ENCODE data around the gene APOC4. TPM values are rescaled to one million over a fixed set of nuclear protein-coding genes. Genes with fewer than 3 reads are reported as not detected.

The APOC4 gene
- total and polyA plus RNA-seq, 2 experiments from 2014 or later = not detected

DNA sequence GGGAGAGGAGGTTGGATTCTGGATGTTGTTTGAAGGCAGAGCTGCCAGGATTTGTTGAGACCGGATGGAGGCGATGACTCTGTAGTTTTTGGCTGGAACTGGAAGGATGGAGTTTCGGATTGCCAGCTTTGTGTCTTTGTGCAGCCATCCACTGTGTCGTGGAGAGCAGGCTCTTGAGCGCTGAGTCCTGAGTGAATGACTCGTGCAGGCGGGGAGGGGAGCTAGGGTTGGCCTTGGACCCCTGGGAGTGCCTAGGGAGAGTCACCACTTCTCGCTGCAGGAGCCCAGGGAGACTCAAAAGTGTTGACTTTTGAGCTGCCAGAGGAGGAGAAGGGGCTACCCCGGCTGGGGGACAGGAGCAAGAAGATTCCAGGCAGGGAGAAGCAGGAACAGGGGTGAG, 47.1 kb upstream of the APOC4 start:
- no peaks in the 10 kb centered on the region for H3K27me3 ChIP-seq (replicated peaks; ENCODE audit: insufficient read depth)
- H3K9me3 ChIP-seq (ENCODE audit: low read depth) = no peaks in the 10 kb centered on the region
- no peak overlapping the region for H3K9ac ChIP-seq
- H3K79me2 ChIP-seq (ENCODE audit: insufficient read depth) = peaks cover 49% of the 10 kb centered on the region
- no peaks in the 10 kb centered on the region for H4K20me1 ChIP-seq (ENCODE audit: insufficient read depth)
- in situ Hi-C loops (cut with MboI) = no loop called here
- no peak overlapping the region for H2AFZ ChIP-seq
- H3K4me2 ChIP-seq (ENCODE audit: unreplicated experiment) = no peak overlapping the region
- H3F3A ChIP-seq (ENCODE audit: insufficient read depth) = peaks cover 2% of the 10 kb centered on the region
- H3K9me2 ChIP-seq (ENCODE audit: insufficient read depth) = no peaks in the 10 kb centered on the region
- 71 to 78% methylated on average over 9 of the region's 9 CpGs for WGBS, 2 experiments (ENCODE audit: low coverage in 1 of 2, low lambda C conversion rate in 2 of 2, missing lambda C conversion rate in 2 of 2)
- no peak overlapping the region for H3K4me3 ChIP-seq
- no peak overlapping the region for H3K27ac ChIP-seq
- peaks cover 5% of the 10 kb centered on the region for H3K4me1 ChIP-seq (ENCODE audit: insufficient read depth)
- no peak for TF ChIP-seq EZH2 (IDR thresholded peaks at IDR 0.05; ENCODE audit: insufficient read depth, poor library complexity, severe bottlenecking)
- TF ChIP-seq EZH2phosphoT487 (IDR thresholded peaks at IDR 0.05; ENCODE audit: insufficient read depth, low read depth) = no peak
- DNase-seq = no peak
- no peaks in the 10 kb centered on the region for H3K36me3 ChIP-seq (ENCODE audit: low read depth)

DNA sequence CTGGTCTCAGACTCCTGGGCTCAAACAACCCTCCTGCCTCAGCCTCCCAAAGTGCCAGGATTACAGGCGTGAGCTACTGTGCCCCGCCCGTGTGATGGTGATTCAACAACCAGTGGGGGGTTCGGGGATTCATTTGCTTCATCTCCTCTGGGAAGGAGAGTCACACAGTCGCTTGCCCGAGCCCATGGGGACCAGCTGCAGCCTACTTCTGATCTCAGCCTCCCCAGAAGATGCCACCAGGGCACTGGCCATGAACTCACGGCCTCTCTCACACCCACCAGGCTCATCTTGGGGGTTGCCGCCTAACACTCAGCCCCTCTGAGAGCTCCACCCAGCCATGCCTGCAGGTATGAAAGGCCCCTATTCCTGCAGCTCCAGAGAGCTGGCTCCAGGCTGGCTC, 44.2 kb upstream of the APOC4 start:
- no peaks in the 10 kb centered on the region; the same call in 1 of the 2 replicates for H3K36me3 ChIP-seq (ENCODE audit: low read depth)
- H4K20me1 ChIP-seq (ENCODE audit: insufficient read depth) = no peaks in the 10 kb centered on the region
- in situ Hi-C loops (cut with MboI) = no loop called here
- no peaks in the 10 kb centered on the region for H3K27me3 ChIP-seq (replicated peaks; ENCODE audit: insufficient read depth)
- H3K79me2 ChIP-seq (ENCODE audit: insufficient read depth) = peaks cover 31% of the 10 kb centered on the region
- 81 to 82% methylated on average over 7 to 8 of the region's 8 CpGs for WGBS, 2 experiments (ENCODE audit: low coverage in 1 of 2, low lambda C conversion rate in 2 of 2, missing lambda C conversion rate in 2 of 2)
- no peak overlapping the region for H3K4me2 ChIP-seq (ENCODE audit: unreplicated experiment)
- H3F3A ChIP-seq (ENCODE audit: insufficient read depth) = no peaks in the 10 kb centered on the region
- H3K27ac ChIP-seq = no peak overlapping the region
- no peak overlapping the region for H2AFZ ChIP-seq
- H3K4me1 ChIP-seq (ENCODE audit: insufficient read depth) = no peaks in the 10 kb centered on the region; the same call in 1 of the 2 replicates
- peak; percentile 10 for DNase-seq
- H3K9me3 ChIP-seq (ENCODE audit: low read depth) = no peaks in the 10 kb centered on the region
- no peak overlapping the region for H3K9ac ChIP-seq
- H3K9me2 ChIP-seq (ENCODE audit: insufficient read depth) = no peaks in the 10 kb centered on the region
- no peak for TF ChIP-seq EZH2 (IDR thresholded peaks at IDR 0.05; ENCODE audit: insufficient read depth, poor library complexity, severe bottlenecking)
- TF ChIP-seq EZH2phosphoT487 (IDR thresholded peaks at IDR 0.05; ENCODE audit: insufficient read depth, low read depth) = no peak
- no peak overlapping the region for H3K4me3 ChIP-seq

DNA sequence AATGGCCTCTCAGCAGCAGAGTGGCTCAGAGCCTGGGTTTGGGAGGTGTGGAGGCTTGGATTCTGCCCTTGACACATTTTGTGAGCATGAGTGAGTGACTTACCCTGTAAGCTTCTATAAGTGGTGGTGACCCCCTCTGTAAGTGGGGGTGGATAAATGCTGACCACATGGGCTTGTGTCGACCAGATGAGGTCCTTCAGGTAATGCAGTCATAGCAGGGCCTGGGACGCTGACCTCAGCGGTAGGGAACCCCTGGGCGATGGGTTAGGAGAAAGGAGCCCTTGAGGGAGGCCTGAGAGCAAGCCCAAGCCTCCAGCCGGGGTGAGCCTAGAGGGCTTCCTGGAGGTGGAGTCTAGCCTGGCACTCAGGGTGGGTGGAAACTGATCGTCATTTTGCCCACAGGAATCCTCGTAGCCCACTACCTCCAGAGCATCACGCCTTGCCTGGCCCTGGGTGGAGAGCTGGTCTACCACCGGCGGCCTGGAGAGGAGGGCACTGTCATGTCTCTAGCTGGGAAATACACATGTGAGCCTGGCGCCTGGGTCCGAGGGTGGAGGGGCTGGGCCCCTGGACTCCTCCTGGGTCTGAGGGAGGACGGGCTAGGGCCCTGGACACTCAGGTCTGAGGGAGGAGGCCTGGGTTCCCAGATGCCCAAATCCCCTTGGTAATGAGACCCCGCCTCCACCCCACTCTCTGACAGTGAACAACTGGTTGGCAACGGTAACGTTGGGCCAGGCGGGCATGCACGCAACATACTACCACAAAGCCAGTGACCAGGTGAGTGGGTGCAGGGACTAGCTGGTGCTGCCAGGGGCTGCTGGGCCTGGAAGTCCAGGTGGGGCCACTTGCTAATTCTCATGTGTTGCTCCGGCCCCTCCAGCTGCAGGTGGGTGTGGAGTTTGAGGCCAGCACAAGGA, 41.5 kb upstream of the APOC4 start:
- no peak overlapping the region for H3K27ac ChIP-seq

DNA sequence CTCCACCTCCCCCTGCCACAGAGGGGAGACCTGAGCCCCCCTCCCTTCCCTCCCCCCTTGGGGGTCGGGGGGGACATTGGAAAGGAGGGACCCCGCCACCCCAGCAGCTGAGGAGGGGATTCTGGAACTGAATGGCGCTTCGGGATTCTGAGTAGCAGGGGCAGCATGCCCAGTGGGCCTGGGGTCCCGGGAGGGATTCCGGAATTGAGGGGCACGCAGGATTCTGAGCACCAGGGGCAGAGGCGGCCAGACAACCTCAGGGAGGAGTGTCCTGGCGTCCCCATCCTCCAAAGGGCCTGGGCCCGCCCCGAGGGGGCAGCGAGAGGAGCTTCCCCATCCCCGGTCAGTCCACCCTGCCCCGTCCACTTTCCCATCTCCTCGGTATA, 38.8 kb upstream of the APOC4 start:
- H3K9me2 ChIP-seq (ENCODE audit: insufficient read depth) = no peaks in the 10 kb centered on the region
- H3K4me2 ChIP-seq (ENCODE audit: unreplicated experiment) = no peak overlapping the region
- TF ChIP-seq EZH2 (IDR thresholded peaks at IDR 0.05; ENCODE audit: insufficient read depth, poor library complexity, severe bottlenecking) (no peak), EZH2phosphoT487 (IDR thresholded peaks at IDR 0.05; ENCODE audit: insufficient read depth, low read depth) (no peak)
- in situ Hi-C loops (cut with MboI) = no loop called here
- no peaks in the 10 kb centered on the region for H3F3A ChIP-seq (ENCODE audit: insufficient read depth)
- H3K36me3 ChIP-seq (ENCODE audit: low read depth) = no peaks in the 10 kb centered on the region; the same call in 1 of the 2 replicates
- H4K20me1 ChIP-seq (ENCODE audit: insufficient read depth) = no peaks in the 10 kb centered on the region
- DNase-seq = no peak
- no peak overlapping the region for H3K4me3 ChIP-seq
- H3K4me1 ChIP-seq (ENCODE audit: insufficient read depth) = no peaks in the 10 kb centered on the region; the same call in 1 of the 2 replicates
- peaks cover 14% of the 10 kb centered on the region for H3K27me3 ChIP-seq (replicated peaks; ENCODE audit: insufficient read depth)
- no peaks in the 10 kb centered on the region for H3K79me2 ChIP-seq (ENCODE audit: insufficient read depth)
- no peaks in the 10 kb centered on the region for H3K9me3 ChIP-seq (ENCODE audit: low read depth)
- no peak overlapping the region for H2AFZ ChIP-seq
- 69 to 73% methylated on average over 11 to 15 of the region's 15 CpGs for WGBS, 2 experiments (ENCODE audit: low coverage in 1 of 2, low lambda C conversion rate in 2 of 2, missing lambda C conversion rate in 2 of 2)
- H3K9ac ChIP-seq = no peak overlapping the region
- no peak overlapping the region for H3K27ac ChIP-seq

More for the DNA sequence above, 41.5 kb upstream of the APOC4 start:
- H2AFZ ChIP-seq = no peak overlapping the region
- no peaks in the 10 kb centered on the region; the same call in 1 of the 2 replicates for H3K4me1 ChIP-seq (ENCODE audit: insufficient read depth)
- H3K79me2 ChIP-seq (ENCODE audit: insufficient read depth) = peaks cover 11% of the 10 kb centered on the region; the same call in 1 of the 2 replicates
- in situ Hi-C loops (cut with MboI) = no loop called here
- H4K20me1 ChIP-seq (ENCODE audit: insufficient read depth) = no peaks in the 10 kb centered on the region
- H3K27me3 ChIP-seq (replicated peaks; ENCODE audit: insufficient read depth) = peaks cover 7% of the 10 kb centered on the region
- no peak for DNase-seq
- no peak overlapping the region for H3K4me2 ChIP-seq (ENCODE audit: unreplicated experiment)
- no peak overlapping the region for H3K9ac ChIP-seq
- H3F3A ChIP-seq (ENCODE audit: insufficient read depth) = no peaks in the 10 kb centered on the region
- H3K9me3 ChIP-seq (ENCODE audit: low read depth) = no peaks in the 10 kb centered on the region
- TF ChIP-seq EZH2phosphoT487 (IDR thresholded peaks at IDR 0.05; ENCODE audit: insufficient read depth, low read depth) = no peak
- TF ChIP-seq EZH2 (IDR thresholded peaks at IDR 0.05; ENCODE audit: insufficient read depth, poor library complexity, severe bottlenecking) = no peak
- H3K36me3 ChIP-seq (ENCODE audit: low read depth) = no peaks in the 10 kb centered on the region; the same call in 1 of the 2 replicates
- no peaks in the 10 kb centered on the region for H3K9me2 ChIP-seq (ENCODE audit: insufficient read depth)
- WGBS, 2 experiments (ENCODE audit: low coverage in 1 of 2, low lambda C conversion rate in 2 of 2, missing lambda C conversion rate in 2 of 2) = 93 to 95% methylated on average over 18 to 19 of the region's 19 CpGs
- H3K4me3 ChIP-seq = no peak overlapping the region
